HepG2 (cell line): ENCODE data around the gene SLC12A2. TPM values are rescaled to one million over a fixed set of nuclear protein-coding genes. Genes with fewer than 3 reads are reported as not detected.

Experiments used
- ATAC-seq: fragments of 200-7000 bp; cut with Tn5 transposase; 3 replicates; pipeline ENCODE4 v1.9.1; 2020; ENCODE audit warnings: mild to moderate bottlenecking, moderate library complexity
- BruUV-seq: library from RNA; stranded (reverse); fragments of 400-500 nt; replicated peaks from 2 replicates; lab custom pipeline; 2021; lab: Mats Ljungman, UMichigan
- CTCF ChIA-PET: fragments of 300-600 bp; formaldehyde crosslinking; extraction: SDS; loops from one replicate; lab custom pipeline; 2021; ENCODE audit warnings: low total read pairs, inconsistent platforms, low intra/inter-chr PET ratio; lab: Yijun Ruan, JAX
- POLR2A ChIA-PET: fragments of 350-600 bp; sonication (Branson Sonifier 250); formaldehyde crosslinking; loops from one replicate; lab custom pipeline; 2020; ENCODE audit warnings: antibody characterized with exemption, inconsistent platforms; lab: Yijun Ruan, JAX
- DNase-seq: peaks from one replicate; pipeline ENCODE4 v3.0.0-alpha.2; 2015; ENCODE audit warnings: low spot score
- FAIRE-seq: peaks from 3 replicates; lab custom pipeline; 2011; peaks lifted over from hg19 to GRCh38; lab: Jason Lieb, UNC
- H2AFZ ChIP-seq: one replicate; pipeline ENCODE4 v1.6.1; 2011; ENCODE audit warnings: low read length, inconsistent platforms
- H3K27ac ChIP-seq: fragments of 300-600 bp; 3 replicates; pipeline ENCODE4 v1.8.0; 2011; ENCODE audit warnings: mixed run types, mild to moderate bottlenecking, mixed read lengths, low read length, inconsistent platforms; ENCODE audit not compliant: insufficient read depth; ENCODE audit errors: extremely low read length
- H3K27me3 ChIP-seq, 2 experiments: fragments of 200-600 bp in 1 of 2; 2 replicates in 1 of 2; 3 replicates in 1 of 2; pipeline versions ENCODE4 v1.6.0 to v1.8.0; 2011; ENCODE audit warnings: low read length in 2 of 2, mild to moderate bottlenecking in 2 of 2, moderate library complexity in 2 of 2, inconsistent platforms in 1 of 2; ENCODE audit not compliant: insufficient read depth in 2 of 2, control insufficient read depth in 1 of 2
- H3K36me3 ChIP-seq, 2 experiments: fragments of 200-600 bp in 1 of 2; replicated peaks in 1 of 2; 2 replicates in 1 of 2; 3 replicates in 1 of 2; pipeline versions ENCODE4 v1.5.1 to v1.8.0; 2011; ENCODE audit warnings: low read length in 2 of 2, inconsistent platforms in 1 of 2; ENCODE audit not compliant: insufficient read depth in 2 of 2, control insufficient read depth in 1 of 2
- H3K4me1 ChIP-seq: 2 replicates; pipeline ENCODE4 v1.5.1; 2012; ENCODE audit warnings: low read length, inconsistent platforms; ENCODE audit not compliant: insufficient read depth
- H3K4me2 ChIP-seq: 2 replicates; pipeline ENCODE4 v1.6.0; 2011; ENCODE audit warnings: low read depth, low read length, inconsistent platforms
- H3K4me3 ChIP-seq, 3 experiments: fragments of 200-600 bp in 1 of 3; sonication (generic), shearing (Covaris generic) in 1 of 3; replicated peaks in 1 of 3; 2 replicates each; pipeline ENCODE4 v1.5.1; 2011 to 2016; ENCODE audit warnings: low read length in 3 of 3, inconsistent platforms in 2 of 3, low read depth in 2 of 3, mild to moderate bottlenecking in 2 of 3, control low read depth in 1 of 3, mixed read lengths in 1 of 3; ENCODE audit not compliant: insufficient read depth in 1 of 3
- H3K79me2 ChIP-seq: one replicate; pipeline ENCODE4 v1.6.1; 2011; ENCODE audit warnings: low read length, inconsistent platforms; ENCODE audit not compliant: insufficient read depth
- H3K9ac ChIP-seq: 2 replicates; pipeline ENCODE4 v1.6.0; 2011; ENCODE audit warnings: mild to moderate bottlenecking, low read depth, low read length, inconsistent platforms; ENCODE audit not compliant: insufficient read depth
- H3K9me3 ChIP-seq: 2 replicates; pipeline ENCODE4 v1.5.1; 2012; ENCODE audit warnings: mild to moderate bottlenecking, low read length
- H4K20me1 ChIP-seq: 2 replicates; pipeline ENCODE4 v1.6.0; 2011; ENCODE audit warnings: inconsistent platforms, mild to moderate bottlenecking, low read length, moderate library complexity; ENCODE audit not compliant: insufficient read depth
- CEBPB ChIP-seq: IDR thresholded peaks from 2 replicates; pipeline ENCODE4 v1.6.1; 2011; ENCODE audit warnings: low read depth, low read length, improper control_type of control experiment, borderline replicate concordance
- FOXO1 ChIP-seq: sonication (generic); formaldehyde crosslinking; IDR thresholded peaks from 2 replicates; pipeline ENCODE4 v1.4.0; 2020; ENCODE audit warnings: missing genetic modification reagents
- IKZF1 ChIP-seq: fragments of 450-650 bp; IDR thresholded peaks from 2 replicates; pipeline ENCODE4 v1.7.1; 2016
- IKZF5 ChIP-seq: IDR thresholded peaks from 2 replicates; pipeline ENCODE4 v1.6.1; 2018; ENCODE audit warnings: missing genetic modification reagents, mild to moderate bottlenecking, missing compliant biosample characterization
- KAT8 ChIP-seq: IDR thresholded peaks from 2 replicates; pipeline ENCODE4 v1.6.1; 2016; ENCODE audit warnings: missing genetic modification reagents, missing compliant biosample characterization
- NFAT5 ChIP-seq: sonication (generic); formaldehyde crosslinking; IDR thresholded peaks from 2 replicates; pipeline ENCODE4 v1.4.0; 2020; ENCODE audit warnings: missing genetic modification reagents
- REPIN1 ChIP-seq: sonication (generic); formaldehyde crosslinking; IDR thresholded peaks from 2 replicates; pipeline ENCODE4 v1.8.0; 2022; ENCODE audit warnings: missing genetic modification reagents, low read depth, mild to moderate bottlenecking, borderline replicate concordance
- SIX4 ChIP-seq: sonication (generic); formaldehyde crosslinking; IDR thresholded peaks from 2 replicates; pipeline ENCODE4 v1.4.0; 2020; ENCODE audit warnings: missing genetic modification reagents
- SPEN ChIP-seq: sonication (generic); formaldehyde crosslinking; IDR thresholded peaks from 2 replicates; pipeline ENCODE4 v1.5.1; 2020; ENCODE audit warnings: low read depth, mild to moderate bottlenecking, missing genetic modification reagents
- ZNF3 ChIP-seq: IDR thresholded peaks from 2 replicates; pipeline ENCODE4 v1.7.0; 2017; ENCODE audit warnings: inconsistent platforms
- ZNF317 ChIP-seq: sonication (generic); formaldehyde crosslinking; IDR thresholded peaks from 2 replicates; pipeline ENCODE4 v1.5.0; 2020; ENCODE audit warnings: mild to moderate bottlenecking, missing genetic modification reagents
- ZNF660 ChIP-seq: sonication (generic); formaldehyde crosslinking; IDR thresholded peaks from 2 replicates; pipeline ENCODE4 v1.5.1; 2020; ENCODE audit warnings: mild to moderate bottlenecking, low read depth, missing genetic modification reagents, borderline replicate concordance
- ZSCAN29 ChIP-seq: sonication (generic); formaldehyde crosslinking; conservative IDR thresholded peaks from 2 replicates; pipeline ENCODE4 v1.4.0; 2020; ENCODE audit warnings: mild to moderate bottlenecking, missing genetic modification reagents
- WGBS: methylation state at CpG from one replicate; pipeline ENCODE4 v1.1.6; 2017; ENCODE audit warnings: low lambda C conversion rate; 5-methylcytosine and 5-hydroxymethylcytosine counted together
- in situ Hi-C: cut with HindIII; loops from 2 replicates; pipeline ENCODE4 v1.10.0; 2017; ENCODE audit warnings: low pct_unique_long_range_greater_than_20kb; ENCODE audit not compliant: extremely low pct_ligation_motif_present
- intact Hi-C: fragments of 100-400 bp; cut with micrococcal nuclease; formaldehyde crosslinking; loops from one replicate; pipeline ENCODE4 v1.10.0; 2022; ENCODE audit not compliant: unreplicated experiment
- polyA plus RNA-seq, 8 experiments: library from polyadenylated mRNA; depleted of rRNA in 3 of 8; stranded (reverse) in 7 of 8; unstranded in 1 of 8; fragments of >200 nt; fragmentation: Illumina TruSeq in 4 of 8; extraction: Trizol in 4 of 8; gene quantifications; 2 replicates each; pipeline versions ENCODE4 v1.2.1 to v1.2.3, GENCODE V29; 2011 to 2016; ENCODE audit warnings: low read depth in 4 of 8, missing spikeins in 1 of 8, mixed read lengths in 1 of 8; ENCODE audit not compliant: insufficient read depth in 1 of 8
- total RNA-seq, 5 experiments: library from RNA; depleted of rRNA; stranded (reverse); fragments of >200 nt; fragmentation: Illumina TruSeq; extraction: Trizol; gene quantifications; 2 replicates each; pipeline ENCODE4 v1.2.3, GENCODE V29; 2016; ENCODE audit warnings: low read depth in 1 of 5

SLC12A2 gene
- total and polyA plus RNA-seq, 2 of the 13 experiments (the other 11 are each of a cell fraction or from before 2014, with no cell fraction given), result 4.0 to 9.7 TPM

- Histone ChIP-seq H3K4me3 (no peak overlapping the region), H3K27ac (no peak overlapping the region), H3K79me2 (no peaks in the 10 kb centered on the region), H3K27me3 (peaks cover 0 to 3% of the 10 kb centered on the region in 2 experiments; a peak in 1 of 5 replicates), H3K36me3 (no peaks in the 10 kb centered on the region), H3K9ac (no peak overlapping the region), H3K4me2 (no peak overlapping the region), H4K20me1 (no peaks in the 10 kb centered on the region), H3K9me3 (no peaks in the 10 kb centered on the region), H2AFZ (no peak overlapping the region), H3K4me1 (0 out of 2 replicates have a peak, but pooled peaks cover 5% of the 10 kb centered on the region)
- TF ChIP-seq CEBPB (peak; percentile 85), IKZF1 (no peak)
- intact Hi-C loops, result no loop called here
- CTCF ChIA-PET, result interaction anchor here (2.4 to 2.8 kb wide), 2 partner anchors 325 to 327 kb away, joined by 22 to 27 read pairs; no protein-coding TSS in a partner anchor
- POLR2A ChIA-PET, result no interaction called here
- WGBS, result 20% methylated on average over 4 of the region's 4 CpGs
- no TSS peak for BruUV-seq
- in situ Hi-C loops, result loop anchor here (5.0 to 25.0 kb wide), 5 partner anchors 325 to 910 kb away; no protein-coding TSS in a partner anchor
- FAIRE-seq (no peak), ATAC-seq (no peak), DNase-seq (no peak)
Measured at GRCh38 chr5:128202320-128202719, 118.8 kb downstream of the SLC12A2 start.

GRCh38 chr5:128208436-128208835 lies 124.9 kb downstream of the SLC12A2 start:
- ChIA-PET POLR2A (no interaction called here), CTCF (no interaction called here)
- intact Hi-C loops, result no loop called here
- no peak overlapping the region for H3K27ac ChIP-seq
- no TSS peak for BruUV-seq
- H3K9ac ChIP-seq, result no peak overlapping the region
- peaks cover 14% of the 10 kb centered on the region for H3K4me1 ChIP-seq
- H2AFZ ChIP-seq, result no peak overlapping the region
- no peak for ATAC-seq
- H4K20me1 ChIP-seq, result no peaks in the 10 kb centered on the region
- in situ Hi-C loops, result loop anchor here (10.0 to 25.0 kb wide), 3 partner anchors 454 to 904 kb away; no protein-coding TSS in a partner anchor
- no peak overlapping the region for H3K4me3 ChIP-seq
- H3K36me3 ChIP-seq, result no peaks in the 10 kb centered on the region
- H3K4me2 ChIP-seq, result no peak overlapping the region
- no peak for DNase-seq
- no peaks in the 10 kb centered on the region for H3K9me3 ChIP-seq
- FAIRE-seq, result no peak
- H3K27me3 ChIP-seq, result no peaks in the 10 kb centered on the region; a peak in 1 of 5 replicates
- no peaks in the 10 kb centered on the region for H3K79me2 ChIP-seq
- TF ChIP-seq FOXO1 (CRISPR knock-in tag) (no peak), ZSCAN29 (CRISPR knock-in tag) (no peak), ZNF660 (CRISPR knock-in tag) (no peak), IKZF5 (CRISPR knock-in tag) (no peak), KAT8 (CRISPR knock-in tag) (no peak), SIX4 (CRISPR knock-in tag) (no peak), REPIN1 (CRISPR knock-in tag) (no peak), ZNF3 (no peak), ZNF317 (CRISPR knock-in tag) (no peak), NFAT5 (CRISPR knock-in tag) (no peak), SPEN (CRISPR knock-in tag) (no peak)
